CD8-positive, alpha-beta memory T cell (primary cell): Measurements from ENCODE around the gene GCK. TPM values are rescaled to one million over a fixed set of nuclear protein-coding genes. Genes with fewer than 3 reads are reported as not detected.

Source experiments
- CTCF ChIA-PET: fragments of 350-600 bp; sonication (Branson Sonifier 250); formaldehyde crosslinking; loops from one replicate; lab custom pipeline; 2021; ENCODE audit warnings: antibody characterized with exemption; lab: Charles Lee
- POLR2A ChIA-PET: fragments of 350-600 bp; sonication (Branson Sonifier 250); formaldehyde crosslinking; loops from one replicate; lab custom pipeline; 2021; ENCODE audit warnings: antibody characterized with exemption; lab: Charles Lee
- DNase-seq, 5 donors: peaks; one replicate each; pipeline versions ENCODE4 v3.0.0 to v3.0.0-alpha.2; 2020 to 2022; ENCODE audit warnings: mixed read lengths in 1 of 5
- H3K27ac ChIP-seq: one replicate; pipeline ENCODE4 v1.7.0; 2013; ENCODE audit warnings: low read depth, mild to moderate bottlenecking, low read length, moderate library complexity
- H3K27me3 ChIP-seq: 2 replicates; pipeline ENCODE4 v1.7.0; 2013; ENCODE audit warnings: low read length, mild to moderate bottlenecking; ENCODE audit not compliant: insufficient read depth, poor library complexity, severe bottlenecking
- H3K36me3 ChIP-seq: 2 replicates; pipeline ENCODE4 v1.7.0; 2013; ENCODE audit warnings: mild to moderate bottlenecking, low read length, moderate library complexity; ENCODE audit not compliant: insufficient read depth
- H3K4me1 ChIP-seq: 2 replicates; pipeline ENCODE4 v1.7.0; 2013; ENCODE audit warnings: mild to moderate bottlenecking, low read length, moderate library complexity; ENCODE audit not compliant: insufficient read depth
- H3K4me3 ChIP-seq: 2 replicates; pipeline ENCODE4 v1.7.0; 2013; ENCODE audit warnings: mild to moderate bottlenecking, low read length
- H3K9me3 ChIP-seq: 2 replicates; pipeline ENCODE4 v1.7.0; 2013; ENCODE audit warnings: mild to moderate bottlenecking, low read length
- H3K27ac Mint-ChIP-seq, 8 donors: one replicate each; pipeline ENCODE4 v1.8.0; 2020 to 2021; ENCODE audit warnings: mixed read lengths in 8 of 8, mild to moderate bottlenecking in 6 of 8, inconsistent platforms in 3 of 8, moderate library complexity in 3 of 8
- H3K27me3 Mint-ChIP-seq, 2 donors: one replicate each; pipeline ENCODE4 v1.8.0; 2020 to 2021; ENCODE audit warnings: mixed read lengths in 2 of 2, mild to moderate bottlenecking in 1 of 2, moderate library complexity in 1 of 2
- H3K36me3 Mint-ChIP-seq, 3 donors: one replicate each; pipeline ENCODE4 v1.8.0; 2020 to 2021; ENCODE audit warnings: mixed read lengths in 3 of 3, inconsistent platforms in 1 of 3, mild to moderate bottlenecking in 1 of 3
- H3K4me1 Mint-ChIP-seq, 3 donors: one replicate each; pipeline ENCODE4 v1.8.0; 2020 to 2021; ENCODE audit warnings: mixed read lengths in 3 of 3, inconsistent platforms in 1 of 3, mild to moderate bottlenecking in 1 of 3
- H3K4me3 Mint-ChIP-seq, 7 donors: one replicate each; pipeline ENCODE4 v1.8.0; 2020 to 2021; ENCODE audit warnings: mixed read lengths in 7 of 7, mild to moderate bottlenecking in 6 of 7, moderate library complexity in 4 of 7, inconsistent platforms in 2 of 7
- H3K9me3 Mint-ChIP-seq, 5 donors: one replicate each; pipeline ENCODE4 v1.8.0; 2020 to 2022; ENCODE audit warnings: mixed read lengths in 5 of 5, mild to moderate bottlenecking in 3 of 5, moderate library complexity in 2 of 5, inconsistent platforms in 1 of 5
- polyA plus RNA-seq: library from polyadenylated mRNA; unstranded; fragments of 300-500 nt; fragmentation: Illumina TruSeq; gene quantifications from one replicate; pipeline ENCODE4 v1.2.3, GENCODE V29; 2021
- total RNA-seq, 2 experiments: library from RNA; stranded (reverse); gene quantifications; one replicate each; pipeline ENCODE4 v1.2.3, GENCODE V29; 2021

Gene GCK
- total and polyA plus RNA-seq, 3 experiments from 2014 or later: 0.46 to 1.8 (median 1.0) TPM

- POLR2A ChIA-PET: no interaction called here
- Mint-ChIP-seq H3K4me3 (no peak overlapping the region), H3K36me3 (no peaks in the 10 kb centered on the region), H3K27ac (no peak overlapping the region), H3K9me3 (no peaks in the 10 kb centered on the region), H3K4me1 (no peaks in the 10 kb centered on the region), H3K27me3 (peaks cover 1 to 10% of the 10 kb centered on the region in 2 donors)
- Histone ChIP-seq H3K36me3 (no peaks in the 10 kb centered on the region), H3K27me3 (no peaks in the 10 kb centered on the region), H3K9me3 (no peaks in the 10 kb centered on the region), H3K27ac (no peak overlapping the region), H3K4me3 (no peak overlapping the region), H3K4me1 (no peaks in the 10 kb centered on the region)
- CTCF ChIA-PET: interaction anchor here (1.3 kb wide), 1 partner anchor 23 kb away, joined by 3 read pairs; no protein-coding TSS in a partner anchor
- DNase-seq: peak in 1 of 5 donors; percentile 30
Observed at GRCh38 chr7:44219371-44220045, 30.3 kb upstream of the GCK start.

GRCh38 chr7:44218418-44219201, 29.4 kb upstream of the GCK start:
- Mint-ChIP-seq H3K27ac (no peak overlapping the region), H3K27me3 (peaks cover under 1 to 1% of the 10 kb centered on the region in 2 donors), H3K9me3 (no peaks in the 10 kb centered on the region), H3K36me3 (peaks cover 0 to 7% (median 0%) of the 10 kb centered on the region in 3 donors), H3K4me3 (no peak overlapping the region), H3K4me1 (no peaks in the 10 kb centered on the region)
- Histone ChIP-seq H3K27me3 (no peaks in the 10 kb centered on the region), H3K27ac (no peak overlapping the region), H3K9me3 (no peaks in the 10 kb centered on the region), H3K4me3 (no peak overlapping the region), H3K4me1 (no peaks in the 10 kb centered on the region), H3K36me3 (no peaks in the 10 kb centered on the region)
- ChIA-PET POLR2A (no interaction called here), CTCF (interaction anchor here (1.3 kb wide), 1 partner anchor 22 kb away, joined by 3 read pairs; no protein-coding TSS in a partner anchor)
- peak in 1 of 5 donors; percentile 37 for DNase-seq

DNA sequence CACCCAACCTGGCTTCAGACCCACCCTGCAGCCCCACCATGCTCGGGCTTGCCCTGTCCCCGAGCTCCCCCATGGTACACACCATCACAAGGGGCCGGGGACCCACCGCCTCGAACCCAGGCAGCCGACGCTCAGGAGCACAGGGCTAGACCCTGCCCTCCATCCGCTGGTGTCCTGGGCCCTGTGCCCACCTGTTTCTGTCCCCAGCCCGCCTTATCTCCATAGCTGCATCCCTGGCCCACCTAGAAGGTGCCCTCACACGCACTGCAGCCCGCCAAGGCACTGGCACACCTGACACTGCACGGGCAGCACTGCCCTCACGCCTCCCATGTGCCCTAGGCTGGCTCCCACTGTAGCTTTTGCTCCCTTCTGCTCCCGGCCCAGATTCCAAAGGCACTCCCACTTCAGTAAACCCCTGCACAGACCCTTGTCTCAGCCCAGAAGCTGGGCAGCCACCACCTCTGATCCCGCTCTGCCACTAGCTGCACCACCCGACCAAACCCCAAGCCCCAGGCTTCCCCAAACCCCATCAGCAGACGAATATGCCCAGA, 28.7 kb upstream of the GCK start:
- H3K4me3 ChIP-seq: no peak overlapping the region
- H3K9me3 ChIP-seq: no peaks in the 10 kb centered on the region
- H3K4me1 Mint-ChIP-seq: no peaks in the 10 kb centered on the region
- ChIA-PET POLR2A (no interaction called here), CTCF (interaction anchor here (1.3 kb wide), 1 partner anchor 21 kb away, joined by 3 read pairs; no protein-coding TSS in a partner anchor)
- peaks cover 0 to 14% (median 0%) of the 10 kb centered on the region in 3 donors for H3K36me3 Mint-ChIP-seq
- peaks cover 5% of the 10 kb centered on the region for H3K36me3 ChIP-seq
- no peak overlapping the region for H3K27ac Mint-ChIP-seq
- peaks cover 0 to 1% of the 10 kb centered on the region in 2 donors for H3K27me3 Mint-ChIP-seq
- H3K27ac ChIP-seq: no peak overlapping the region
- no peaks in the 10 kb centered on the region for H3K9me3 Mint-ChIP-seq
- no peaks in the 10 kb centered on the region for H3K27me3 ChIP-seq
- no peaks in the 10 kb centered on the region for H3K4me1 ChIP-seq
- peak in 1 of 5 donors; percentile 18 for DNase-seq
- no peak overlapping the region for H3K4me3 Mint-ChIP-seq

GRCh38 chr7:44217223-44217714, 28.0 kb upstream of the GCK start:
- peak in 1 of 5 donors; percentile 31 for DNase-seq
- Histone ChIP-seq H3K9me3 (no peaks in the 10 kb centered on the region), H3K4me3 (no peak overlapping the region), H3K27ac (no peak overlapping the region), H3K4me1 (no peaks in the 10 kb centered on the region), H3K36me3 (peaks cover 7% of the 10 kb centered on the region), H3K27me3 (no peaks in the 10 kb centered on the region)
- CTCF ChIA-PET: no interaction called here
- Mint-ChIP-seq H3K27me3 (peaks cover 0 to 1% of the 10 kb centered on the region in 2 donors), H3K36me3 (peaks cover 0 to 21% (median 0%) of the 10 kb centered on the region in 3 donors), H3K27ac (no peak overlapping the region), H3K4me1 (no peaks in the 10 kb centered on the region), H3K4me3 (no peak overlapping the region), H3K9me3 (no peaks in the 10 kb centered on the region)
- POLR2A ChIA-PET: no interaction called here

GRCh38 chr7:44216521-44217222, 27.4 kb upstream of the GCK start:
- Mint-ChIP-seq H3K4me1 (no peaks in the 10 kb centered on the region), H3K36me3 (peaks cover under 1 to 27% (median under 1%) of the 10 kb centered on the region in 3 donors), H3K27ac (peak overlapping the region in 1 of 8 donors; percentile 68), H3K27me3 (peaks cover 0 to 1% of the 10 kb centered on the region in 2 donors), H3K4me3 (no peak overlapping the region), H3K9me3 (no peaks in the 10 kb centered on the region)
- ChIA-PET CTCF (no interaction called here), POLR2A (no interaction called here)
- peak in 1 of 5 donors; percentile 36 for DNase-seq
- Histone ChIP-seq H3K4me3 (no peak overlapping the region), H3K27ac (no peak overlapping the region), H3K4me1 (no peaks in the 10 kb centered on the region), H3K9me3 (no peaks in the 10 kb centered on the region), H3K36me3 (peaks cover 9% of the 10 kb centered on the region), H3K27me3 (no peaks in the 10 kb centered on the region)

DNA sequence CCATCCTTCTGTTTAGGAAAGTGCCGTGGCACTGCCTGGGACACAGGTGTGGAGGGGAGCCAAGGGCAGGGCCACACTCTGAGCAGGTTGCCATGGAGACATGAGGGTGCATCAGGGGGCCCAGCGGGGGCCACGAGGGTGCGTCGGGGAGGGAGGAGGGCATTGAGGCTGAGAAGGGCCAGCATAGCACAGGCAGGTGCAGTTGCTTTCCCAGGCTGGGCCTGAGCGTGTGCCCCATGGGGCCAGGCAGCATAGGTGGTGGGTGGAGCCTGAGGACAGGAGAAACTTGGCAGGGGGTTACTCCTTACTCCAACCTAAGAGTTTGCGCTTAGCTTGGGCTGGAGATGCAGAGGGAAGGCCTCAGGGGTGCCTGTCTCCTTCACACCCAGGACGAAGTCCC, 26.8 kb upstream of the GCK start:
- no peak overlapping the region for H3K4me3 ChIP-seq
- H3K27ac Mint-ChIP-seq: no peak overlapping the region
- CTCF ChIA-PET: no interaction called here
- peaks cover 4 to 33% (median 4%) of the 10 kb centered on the region in 3 donors for H3K36me3 Mint-ChIP-seq
- H3K4me1 ChIP-seq: no peaks in the 10 kb centered on the region
- H3K36me3 ChIP-seq: peaks cover 15% of the 10 kb centered on the region
- H3K27ac ChIP-seq: no peak overlapping the region
- H3K4me1 Mint-ChIP-seq: no peaks in the 10 kb centered on the region
- POLR2A ChIA-PET: no interaction called here
- no peaks in the 10 kb centered on the region for H3K9me3 ChIP-seq
- peak in 1 of 5 donors; percentile 17 for DNase-seq
- no peaks in the 10 kb centered on the region for H3K27me3 ChIP-seq
- no peak overlapping the region for H3K4me3 Mint-ChIP-seq
- peaks cover 0 to 1% of the 10 kb centered on the region in 2 donors for H3K27me3 Mint-ChIP-seq
- no peaks in the 10 kb centered on the region for H3K9me3 Mint-ChIP-seq

DNA sequence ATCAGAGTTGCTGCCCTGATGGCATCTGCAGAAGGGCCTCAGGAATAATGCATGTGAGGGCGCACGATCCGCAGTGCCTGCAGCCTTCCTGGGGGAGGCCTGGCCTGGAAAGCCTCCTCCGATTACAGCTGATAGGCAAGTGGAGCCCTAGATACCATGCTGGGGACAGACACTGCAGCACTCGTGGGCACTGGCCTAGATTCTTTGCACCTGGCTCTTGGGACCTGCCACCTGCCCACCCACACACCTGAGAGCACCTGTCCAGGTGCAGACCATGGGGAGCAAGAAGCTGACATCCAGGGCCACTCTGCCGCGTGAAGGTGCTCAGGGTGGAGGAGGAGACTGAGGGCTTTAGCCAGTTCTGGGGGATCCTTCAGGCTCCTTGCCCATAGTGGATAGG, 26.3 kb upstream of the GCK start:
- Histone ChIP-seq H3K36me3 (peaks cover 20% of the 10 kb centered on the region), H3K27ac (no peak overlapping the region), H3K9me3 (no peaks in the 10 kb centered on the region), H3K4me3 (no peak overlapping the region), H3K4me1 (no peaks in the 10 kb centered on the region), H3K27me3 (no peaks in the 10 kb centered on the region)
- Mint-ChIP-seq H3K27me3 (peaks cover 0 to 1% of the 10 kb centered on the region in 2 donors), H3K9me3 (no peaks in the 10 kb centered on the region), H3K4me3 (no peak overlapping the region), H3K27ac (no peak overlapping the region), H3K4me1 (no peaks in the 10 kb centered on the region), H3K36me3 (peaks cover 4 to 38% (median 7%) of the 10 kb centered on the region in 3 donors)
- ChIA-PET CTCF (no interaction called here), POLR2A (no interaction called here)
- DNase-seq: peak in 1 of 5 donors; percentile 33
